ENCODE data around the gene STIM1. TPM values are rescaled to one million over a fixed set of nuclear protein-coding genes. Genes with fewer than 3 reads are reported as not detected.

Gene STIM1
- total RNA-seq, 1 experiment from 2014 or later = 28.3 TPM

GRCh38 chr11:4018641-4019040 is 163.2 kb downstream of the STIM1 start:
- intact Hi-C loops (cut with micrococcal nuclease; ENCODE audit: unreplicated experiment) = no loop called here
- no TSS peak for BruUV-seq (replicated peaks)
- Histone ChIP-seq H3K79me2 (ENCODE audit: low read depth) (no peaks in the 10 kb centered on the region; the same call in 1 of the 2 replicates), H4K20me1 (ENCODE audit: insufficient read depth) (no peaks in the 10 kb centered on the region), H3F3A (ENCODE audit: insufficient read depth, low read depth) (no peaks in the 10 kb centered on the region), H3K4me2 (no peak overlapping the region), H3K27ac (no peak overlapping the region), H3K36me3 (ENCODE audit: low read depth) (no peaks in the 10 kb centered on the region), H3K4me1 (replicated peaks; ENCODE audit: insufficient read depth) (no peaks in the 10 kb centered on the region), H2AFZ (no peak overlapping the region), H3K9me2 (ENCODE audit: insufficient read depth) (no peaks in the 10 kb centered on the region), H3K9me3 (ENCODE audit: insufficient read depth, low read depth) (no peaks in the 10 kb centered on the region), H3K27me3 (ENCODE audit: insufficient read depth, low read depth) (no peaks in the 10 kb centered on the region), H3K4me3 (no peak overlapping the region)
- CTCF ChIA-PET = no interaction called here
- peak; percentile 6 to 56 for DNase-seq
- POLR2A ChIA-PET (ENCODE audit: unreplicated experiment) = interaction anchor here (0.7 kb wide), 1 partner anchor 1211 kb away, joined by 3 read pairs; no protein-coding TSS in a partner anchor
- TF ChIP-seq CTCF (conservative IDR thresholded peaks at IDR 0.05) = no peak
- TF ChIP-seq EZH2 (IDR thresholded peaks at IDR 0.05; ENCODE audit: low read depth) = no peak

DNA sequence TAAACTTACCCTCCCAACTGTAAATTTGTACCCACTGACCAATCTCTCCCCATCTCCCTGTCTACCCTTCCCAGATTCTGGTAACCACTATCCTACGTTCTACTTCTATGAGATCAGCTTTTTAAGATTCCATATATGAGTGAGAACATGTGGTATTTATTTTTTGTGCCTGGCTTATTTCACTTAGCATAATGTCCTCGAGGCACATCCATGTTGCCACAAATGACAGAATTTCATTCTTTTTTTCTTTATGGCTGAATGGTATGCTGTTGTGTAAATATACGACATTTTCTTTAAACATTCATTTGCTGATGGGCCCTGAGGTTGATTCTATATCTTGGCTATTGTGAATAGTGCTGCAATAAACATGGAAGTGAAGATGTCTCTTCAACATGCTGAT is 164.4 kb downstream of the STIM1 start:
- Histone ChIP-seq H3K4me1 (replicated peaks; ENCODE audit: insufficient read depth) (no peaks in the 10 kb centered on the region), H3K79me2 (ENCODE audit: low read depth) (no peaks in the 10 kb centered on the region; the same call in 1 of the 2 replicates), H3K9me2 (ENCODE audit: insufficient read depth) (no peaks in the 10 kb centered on the region), H2AFZ (no peak overlapping the region), H3K9me3 (ENCODE audit: insufficient read depth, low read depth) (no peaks in the 10 kb centered on the region), H4K20me1 (ENCODE audit: insufficient read depth) (no peaks in the 10 kb centered on the region), H3K27ac (no peak overlapping the region), H3K4me2 (no peak overlapping the region), H3K27me3 (ENCODE audit: insufficient read depth, low read depth) (no peaks in the 10 kb centered on the region), H3F3A (ENCODE audit: insufficient read depth, low read depth) (no peaks in the 10 kb centered on the region), H3K4me3 (no peak overlapping the region), H3K36me3 (ENCODE audit: low read depth) (no peaks in the 10 kb centered on the region)
- ChIA-PET CTCF (no interaction called here), POLR2A (ENCODE audit: unreplicated experiment) (no interaction called here)
- DNase-seq = no peak
- intact Hi-C loops (cut with micrococcal nuclease; ENCODE audit: unreplicated experiment) = no loop called here
- BruUV-seq (replicated peaks) = no TSS peak
- TF ChIP-seq EZH2 (IDR thresholded peaks at IDR 0.05; ENCODE audit: low read depth) (no peak), CTCF (conservative IDR thresholded peaks at IDR 0.05) (no peak)

GRCh38 chr11:4022669-4023068 is 167.2 kb downstream of the STIM1 start:
- no peak overlapping the region for H3K4me2 ChIP-seq
- no peaks in the 10 kb centered on the region for H3K9me3 ChIP-seq (ENCODE audit: insufficient read depth, low read depth)
- no peaks in the 10 kb centered on the region for H3K9me2 ChIP-seq (ENCODE audit: insufficient read depth)
- H3K36me3 ChIP-seq (ENCODE audit: low read depth) = no peaks in the 10 kb centered on the region
- DNase-seq = no peak
- no peaks in the 10 kb centered on the region for H3F3A ChIP-seq (ENCODE audit: insufficient read depth, low read depth)
- BruUV-seq (replicated peaks) = no TSS peak
- H3K27me3 ChIP-seq (ENCODE audit: insufficient read depth, low read depth) = no peaks in the 10 kb centered on the region
- TF ChIP-seq CTCF (conservative IDR thresholded peaks at IDR 0.05) = no peak
- TF ChIP-seq EZH2 (IDR thresholded peaks at IDR 0.05; ENCODE audit: low read depth) = no peak
- no peak overlapping the region for H3K27ac ChIP-seq
- no peaks in the 10 kb centered on the region for H4K20me1 ChIP-seq (ENCODE audit: insufficient read depth)
- H2AFZ ChIP-seq = no peak overlapping the region
- intact Hi-C loops (cut with micrococcal nuclease; ENCODE audit: unreplicated experiment) = no loop called here
- ChIA-PET POLR2A (ENCODE audit: unreplicated experiment) (no interaction called here), CTCF (no interaction called here)
- no peaks in the 10 kb centered on the region for H3K79me2 ChIP-seq (ENCODE audit: low read depth)
- no peaks in the 10 kb centered on the region for H3K4me1 ChIP-seq (replicated peaks; ENCODE audit: insufficient read depth)
- H3K4me3 ChIP-seq = no peak overlapping the region
